ENCODE measurements around the gene SLC41A3. TPM values are rescaled to one million over a fixed set of nuclear protein-coding genes. Genes with fewer than 3 reads are reported as not detected.
"Not testable (repeated sequence)": the region's sequence is repeated elsewhere in the genome, so short reads cannot be mapped to it uniquely, and the experiment has no call there.

Gene SLC41A3
- total RNA-seq, 1 donor from 2014 or later, result 14.7 TPM

DNA sequence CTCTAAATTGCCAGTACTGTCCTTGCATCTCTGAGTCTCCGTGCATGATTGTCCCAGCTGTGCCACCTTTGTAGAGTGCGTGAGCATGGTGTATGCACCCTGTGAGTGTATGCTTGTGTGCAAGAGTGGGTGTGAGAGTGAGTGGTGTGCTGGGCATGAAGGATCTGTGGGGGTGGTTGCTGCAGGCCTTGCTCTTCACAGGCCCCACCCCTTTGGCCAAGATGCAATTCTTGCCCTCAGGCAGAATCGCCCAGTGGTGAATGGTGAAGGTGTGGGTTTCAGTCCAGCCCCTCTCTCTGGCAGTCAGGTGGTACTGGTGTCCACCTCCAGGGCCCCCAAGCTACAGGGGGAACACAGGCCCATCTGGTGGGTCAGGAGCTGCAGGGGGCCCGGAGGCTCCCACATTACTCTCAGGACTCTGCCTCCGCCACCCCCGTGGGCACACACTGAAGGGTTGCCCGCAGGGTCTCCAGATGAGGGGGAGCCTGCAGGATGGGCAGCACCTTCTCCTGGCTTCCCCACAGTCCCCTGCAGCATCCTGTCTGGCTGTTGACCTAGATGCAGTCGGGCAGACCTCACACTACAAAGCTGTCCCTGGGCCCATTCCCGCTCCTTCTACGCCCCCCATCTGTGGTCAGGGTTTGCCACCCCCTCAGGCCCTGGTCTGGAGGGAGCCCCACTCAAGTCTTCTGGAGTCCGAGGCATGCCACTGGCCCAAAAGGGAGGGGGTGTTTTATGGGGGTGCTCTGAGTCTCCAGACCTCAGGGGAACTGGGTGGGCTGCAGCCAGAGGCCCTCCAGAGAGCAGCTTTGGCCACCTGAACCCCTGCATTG lies 123.3 kb downstream of the SLC41A3 start:
- Mint-ChIP-seq H3K27ac (no peak overlapping the region), H3K4me1 (ENCODE audit: low read depth) (no peaks in the 10 kb centered on the region), H3K36me3 (ENCODE audit: low read depth) (no peaks in the 10 kb centered on the region), H3K27me3 (ENCODE audit: low read depth) (peaks cover 13% of the 10 kb centered on the region), H3K9me3 (no peaks in the 10 kb centered on the region), H3K4me3 (ENCODE audit: low read depth) (no peak overlapping the region)
- intact Hi-C loops (cut with micrococcal nuclease), result no loop called here
- DNase-seq (ENCODE audit: low spot score), result no peak

GRCh38 chr3:125960066-125960424 lies 123.9 kb downstream of the SLC41A3 start:
- peaks cover 13% of the 10 kb centered on the region for H3K27me3 Mint-ChIP-seq (ENCODE audit: low read depth)
- intact Hi-C loops (cut with micrococcal nuclease), result no loop called here
- no peaks in the 10 kb centered on the region for H3K9me3 Mint-ChIP-seq
- no peak overlapping the region for H3K4me3 Mint-ChIP-seq (ENCODE audit: low read depth)
- no peak overlapping the region for H3K27ac Mint-ChIP-seq
- no peak for DNase-seq (ENCODE audit: low spot score)
- no peaks in the 10 kb centered on the region for H3K36me3 Mint-ChIP-seq (ENCODE audit: low read depth)
- no peaks in the 10 kb centered on the region for H3K4me1 Mint-ChIP-seq (ENCODE audit: low read depth)

DNA sequence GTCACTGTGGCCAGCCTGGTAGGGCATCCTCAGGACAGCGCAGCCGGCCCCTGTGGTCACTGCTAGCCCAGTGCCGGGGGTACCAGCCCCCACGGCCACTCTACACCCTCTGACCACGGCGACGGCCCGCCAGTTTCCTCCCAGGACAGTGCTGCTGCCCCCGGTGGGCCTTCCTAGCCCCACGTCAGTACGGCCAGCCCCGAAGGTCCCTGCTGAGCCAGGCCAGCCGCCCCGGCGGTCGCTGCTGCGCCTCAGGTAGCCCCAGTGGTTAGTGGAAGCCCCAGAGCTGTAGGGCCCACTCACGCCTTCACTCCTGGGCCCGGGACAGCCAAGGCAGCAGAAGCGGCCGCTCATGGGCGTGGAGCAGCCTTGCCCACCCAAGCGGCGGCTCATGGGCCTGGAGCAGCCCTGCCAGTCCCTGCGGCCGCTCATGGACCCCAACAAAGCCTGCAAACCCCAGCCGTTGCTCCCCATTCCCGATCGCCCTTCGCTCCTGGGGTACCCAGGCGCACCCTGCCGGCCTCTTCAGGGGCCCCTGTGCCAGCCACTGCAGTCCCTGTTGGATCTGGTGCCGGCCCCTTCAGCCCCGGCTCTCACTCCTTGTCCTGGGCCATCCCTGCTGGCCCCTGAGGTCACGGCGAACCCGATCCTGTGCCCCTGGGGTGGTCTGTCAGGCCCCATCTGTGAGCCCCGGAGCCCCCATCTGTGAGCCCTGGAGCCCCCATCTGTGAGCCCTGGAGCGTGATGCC lies 124.4 kb downstream of the SLC41A3 start:
- peaks cover 13% of the 10 kb centered on the region for H3K27me3 Mint-ChIP-seq (ENCODE audit: low read depth)
- no peaks in the 10 kb centered on the region for H3K36me3 Mint-ChIP-seq (ENCODE audit: low read depth)
- no peak overlapping the region for H3K4me3 Mint-ChIP-seq (ENCODE audit: low read depth)
- H3K27ac Mint-ChIP-seq, result no peak overlapping the region
- intact Hi-C loops (cut with micrococcal nuclease), result no loop called here
- DNase-seq (ENCODE audit: low spot score), result no peak
- H3K9me3 Mint-ChIP-seq, result no peaks in the 10 kb centered on the region
- no peaks in the 10 kb centered on the region for H3K4me1 Mint-ChIP-seq (ENCODE audit: low read depth)

DNA sequence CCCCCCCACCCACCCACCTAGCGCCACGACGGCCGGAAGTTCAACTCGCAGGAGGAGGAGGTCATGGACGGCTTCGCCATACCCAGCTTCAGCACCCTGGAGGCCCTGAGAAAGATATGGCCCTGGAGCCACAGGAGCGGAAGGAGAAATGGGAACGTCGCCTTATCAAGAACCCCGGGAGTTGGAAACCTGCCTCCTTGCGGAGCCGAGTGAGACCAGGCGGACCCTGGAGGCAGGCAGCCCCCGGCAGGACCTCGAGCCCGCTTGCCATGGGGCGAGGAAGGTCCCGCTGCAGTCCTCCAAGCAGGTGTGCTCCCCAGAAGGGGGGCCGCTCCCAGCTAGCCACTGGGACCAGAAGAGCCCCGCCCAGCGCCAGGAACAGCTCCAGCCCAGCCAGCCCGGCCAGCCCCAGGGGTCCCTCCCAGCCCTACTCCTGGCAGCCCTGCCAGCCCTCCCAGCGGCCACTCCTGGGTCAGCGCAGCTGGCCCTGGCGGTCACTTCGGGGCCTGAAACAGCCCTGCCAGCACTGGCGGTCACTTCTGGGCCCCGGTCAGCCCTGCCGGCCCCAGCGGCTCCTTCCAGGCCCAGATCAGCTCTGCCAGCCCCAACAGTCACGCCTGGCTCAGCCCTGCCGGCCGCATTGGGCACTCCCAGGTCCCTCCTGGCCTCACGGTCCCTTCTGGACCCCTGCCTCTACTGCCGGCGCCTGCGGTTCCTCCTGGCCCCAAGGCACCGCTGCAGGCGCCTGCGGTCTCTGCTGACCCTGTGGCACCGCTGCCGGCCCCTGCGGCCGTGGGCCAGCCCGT lies 125.2 kb downstream of the SLC41A3 start:
- Mint-ChIP-seq H3K27ac (no peak overlapping the region), H3K36me3 (ENCODE audit: low read depth) (no peaks in the 10 kb centered on the region), H3K4me1 (ENCODE audit: low read depth) (no peaks in the 10 kb centered on the region), H3K4me3 (ENCODE audit: low read depth) (no peak overlapping the region), H3K27me3 (ENCODE audit: low read depth) (peaks cover 13% of the 10 kb centered on the region), H3K9me3 (no peaks in the 10 kb centered on the region)
- intact Hi-C loops (cut with micrococcal nuclease), result no loop called here
- no peak for DNase-seq (ENCODE audit: low spot score)

- no peak for DNase-seq (ENCODE audit: low spot score)
- Mint-ChIP-seq H3K4me1 (ENCODE audit: low read depth) (no peaks in the 10 kb centered on the region), H3K27me3 (ENCODE audit: low read depth) (peaks cover 15% of the 10 kb centered on the region), H3K36me3 (ENCODE audit: low read depth) (no peaks in the 10 kb centered on the region), H3K27ac (no peak overlapping the region), H3K4me3 (ENCODE audit: low read depth) (no peak overlapping the region), H3K9me3 (no peaks in the 10 kb centered on the region)
- intact Hi-C loops (cut with micrococcal nuclease), result no loop called here
Observed at GRCh38 chr3:125957674-125958510, 126.0 kb downstream of the SLC41A3 start.

DNA sequence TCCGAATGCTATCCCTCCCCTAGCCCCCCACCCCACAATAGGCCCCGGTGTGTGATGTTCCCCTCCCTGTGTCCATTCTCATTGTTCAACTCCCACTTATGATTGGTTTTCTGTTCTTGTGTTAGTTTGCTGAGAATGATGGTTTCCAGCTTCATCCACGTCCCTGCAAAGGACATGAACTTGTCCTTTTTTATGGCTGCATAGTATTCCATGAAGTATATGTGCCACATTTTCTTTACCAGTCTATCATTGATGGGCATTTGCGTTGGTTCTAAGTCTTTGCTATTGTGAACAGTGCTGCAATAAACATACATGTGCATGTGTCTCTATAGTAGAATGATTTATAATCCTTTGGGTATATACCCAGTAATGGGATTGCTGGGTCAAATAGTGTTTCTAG lies 126.9 kb downstream of the SLC41A3 start:
- H3K4me3 Mint-ChIP-seq (ENCODE audit: low read depth); H3K4me1 Mint-ChIP-seq (ENCODE audit: low read depth); H3K36me3 Mint-ChIP-seq (ENCODE audit: low read depth); DNase-seq (ENCODE audit: low spot score); H3K9me3 Mint-ChIP-seq; H3K27ac Mint-ChIP-seq; intact Hi-C loops (cut with micrococcal nuclease): not testable (repeated sequence)
- H3K27me3 Mint-ChIP-seq (ENCODE audit: low read depth), result peaks cover 22% of the 10 kb centered on the region

Other genes starting within 250 kb of the SLC41A3 start
- not detected in 2 replicates for gene ROPN1B, start 114.9 kb downstream of the SLC41A3 start, total RNA-seq
- not detected in 2 replicates for gene ALDH1L1, start 96.5 kb upstream of the SLC41A3 start, total RNA-seq

All from activated T-helper 2 cell treated with anti-CD3 and anti-CD28 coated beads, Interferon-gamma antibody, Interleukin-2, Interleukin-4, amounts not matched to agents 10 μg/mL and 5 μg/mL and 100 μg/mL, durations not matched to agents 14 hours and 24 hours and 36 hours (primary cell).